Measurements from ENCODE around the gene NPW. TPM values are rescaled to one million over a fixed set of nuclear protein-coding genes. Genes with fewer than 3 reads are reported as not detected.

The NPW gene
- total RNA-seq, 2 donors from 2014 or later = 1.8 to 3.6 TPM

DNA sequence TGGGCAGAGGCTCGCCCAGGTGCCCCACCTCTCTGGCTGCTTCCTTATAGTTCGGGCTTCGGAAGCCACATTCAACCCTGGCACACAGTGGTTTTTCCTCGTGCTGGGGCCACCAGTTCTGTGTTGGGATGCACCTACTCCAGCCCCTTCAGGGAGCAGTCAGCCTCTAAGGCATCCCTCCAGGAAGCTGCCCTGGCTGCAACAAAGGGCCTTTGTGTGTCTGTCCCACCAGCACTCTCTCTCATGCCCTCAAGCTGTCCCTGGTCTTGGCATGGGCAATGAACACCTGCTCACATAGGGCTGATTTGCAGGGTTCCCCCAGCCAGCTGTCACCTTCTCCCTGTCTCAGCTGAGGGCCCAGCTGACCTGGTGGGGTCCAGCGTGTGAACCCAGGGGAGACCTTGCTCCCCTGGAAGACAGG, 37.6 kb upstream of the NPW start:
- Histone ChIP-seq H3K27me3 (replicated peaks; ENCODE audit: insufficient read depth) (no peaks in the 10 kb centered on the region), H3K27ac (no peak overlapping the region), H3K4me1 (replicated peaks) (no peaks in the 10 kb centered on the region), H3K36me3 (peaks cover 2 to 10% of the 10 kb centered on the region in 2 donors), H3K4me3 (no peak overlapping the region), H3K9me3 (no peaks in the 10 kb centered on the region)
- intact Hi-C loops (cut with DNase I) = no loop called here
- 35% methylated on average over 5 of the region's 5 CpGs for WGBS
- DNase-seq (ENCODE audit: low spot score) = peak; percentile 36
- TF ChIP-seq POLR2AphosphoS5 (IDR thresholded peaks at IDR 0.05) (peak; percentile 5), POLR2A (IDR thresholded peaks at IDR 0.05) (no peak)

DNA sequence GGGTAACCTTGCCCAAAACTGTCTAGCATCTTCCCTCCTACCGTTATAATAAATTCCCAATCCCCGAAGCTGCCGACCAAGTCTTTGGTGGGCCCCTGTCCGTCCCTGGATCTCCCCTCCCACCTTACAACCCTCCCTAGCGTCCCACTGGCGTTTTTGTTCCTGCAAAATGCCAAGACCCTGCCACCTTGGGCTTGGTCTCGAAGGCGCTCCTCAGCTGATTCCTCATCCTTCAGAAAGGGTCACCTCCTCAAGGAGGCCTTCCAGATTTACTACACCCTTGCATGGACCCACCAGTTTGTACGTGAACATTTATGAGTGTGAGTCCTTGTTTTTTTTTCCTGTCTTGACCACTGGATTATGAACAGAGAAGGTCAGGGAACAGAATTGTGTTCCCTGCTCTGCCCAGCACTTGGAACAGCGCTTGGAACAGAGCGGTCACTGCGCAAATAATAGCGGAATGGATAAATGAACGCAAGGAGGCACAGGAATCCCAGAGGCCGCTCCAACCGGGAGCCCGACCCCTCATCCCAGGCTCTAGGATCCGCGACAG, 36.5 kb upstream of the NPW start:
- H3K27me3 ChIP-seq (replicated peaks; ENCODE audit: insufficient read depth) = no peaks in the 10 kb centered on the region

DNA sequence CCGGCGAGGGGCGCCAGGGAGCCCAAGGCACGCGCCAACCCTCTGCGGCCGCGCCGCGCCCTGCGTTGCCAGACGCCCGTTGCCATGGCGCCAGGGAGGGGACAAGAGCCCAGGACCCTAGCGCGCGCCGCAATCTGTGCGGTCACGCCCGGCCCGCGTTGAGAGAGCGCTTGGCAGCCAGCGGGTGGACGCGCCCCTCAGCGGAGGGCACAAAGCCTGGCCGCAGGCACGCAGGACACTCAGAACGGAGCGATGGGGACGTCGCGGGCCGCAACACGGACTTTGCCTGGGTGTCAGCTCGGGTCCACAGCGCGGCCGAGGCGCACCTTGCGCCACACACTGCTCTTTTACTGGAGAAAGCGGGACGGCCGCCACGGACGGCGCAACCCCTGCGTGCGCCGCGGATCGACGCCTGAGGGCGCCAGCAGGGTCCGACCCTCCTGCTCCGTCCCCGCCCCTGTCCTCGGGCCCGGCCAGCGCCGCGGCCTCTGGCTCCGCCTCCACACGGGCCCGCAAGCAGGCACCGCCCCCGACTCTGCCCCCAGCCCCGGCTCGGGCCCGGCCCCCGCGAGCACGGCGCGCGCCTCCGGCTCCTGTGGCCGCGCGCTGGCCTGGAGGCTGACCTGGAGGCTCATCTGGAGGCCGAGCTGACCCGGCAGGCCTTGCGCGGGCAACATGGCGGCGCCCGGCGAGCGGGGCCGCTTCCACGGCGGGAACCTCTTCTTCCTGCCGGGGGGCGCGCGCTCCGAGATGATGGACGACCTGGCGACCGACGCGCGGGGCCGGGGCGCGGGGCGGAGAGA, 35.8 kb upstream of the NPW start, which contains the start of gene GFER:
GFER (plus strand) TSS at position 650 of the 803 bp plus-strand sequence; CDS start at position 676, 26 bp downstream.
- peaks cover 0 to 10% of the 10 kb centered on the region in 2 donors for H3K36me3 ChIP-seq
- H3K27ac ChIP-seq = peak within 1 kb of the TSS; percentile 70 to 73
- no peak for TF ChIP-seq POLR2AphosphoS5 (IDR thresholded peaks at IDR 0.05)
- TF ChIP-seq, protein P1, sequence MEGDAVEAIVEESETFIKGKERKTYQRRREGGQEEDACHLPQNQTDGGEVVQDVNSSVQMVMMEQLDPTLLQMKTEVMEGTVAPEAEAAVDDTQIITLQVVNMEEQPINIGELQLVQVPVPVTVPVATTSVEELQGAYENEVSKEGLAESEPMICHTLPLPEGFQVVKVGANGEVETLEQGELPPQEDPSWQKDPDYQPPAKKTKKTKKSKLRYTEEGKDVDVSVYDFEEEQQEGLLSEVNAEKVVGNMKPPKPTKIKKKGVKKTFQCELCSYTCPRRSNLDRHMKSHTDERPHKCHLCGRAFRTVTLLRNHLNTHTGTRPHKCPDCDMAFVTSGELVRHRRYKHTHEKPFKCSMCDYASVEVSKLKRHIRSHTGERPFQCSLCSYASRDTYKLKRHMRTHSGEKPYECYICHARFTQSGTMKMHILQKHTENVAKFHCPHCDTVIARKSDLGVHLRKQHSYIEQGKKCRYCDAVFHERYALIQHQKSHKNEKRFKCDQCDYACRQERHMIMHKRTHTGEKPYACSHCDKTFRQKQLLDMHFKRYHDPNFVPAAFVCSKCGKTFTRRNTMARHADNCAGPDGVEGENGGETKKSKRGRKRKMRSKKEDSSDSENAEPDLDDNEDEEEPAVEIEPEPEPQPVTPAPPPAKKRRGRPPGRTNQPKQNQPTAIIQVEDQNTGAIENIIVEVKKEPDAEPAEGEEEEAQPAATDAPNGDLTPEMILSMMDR (IDR thresholded peaks at IDR 0.05) = peak in 2 of 4 experiments; percentile 10 to 27
- peak; percentile 75 for DNase-seq (ENCODE audit: low spot score)
- intact Hi-C loops (cut with DNase I) = no loop called here
- WGBS = under 1% methylated on average over 72 of the region's 109 CpGs
- H3K4me1 ChIP-seq (replicated peaks) = no peaks in the 10 kb centered on the region
- peak within 1 kb of the TSS; percentile 81 to 82 for H3K4me3 ChIP-seq
- no peaks in the 10 kb centered on the region for H3K9me3 ChIP-seq
- H3K27me3 ChIP-seq (replicated peaks; ENCODE audit: insufficient read depth) = no peaks in the 10 kb centered on the region

More for the DNA sequence above, 36.5 kb upstream of the NPW start:
- peak overlapping the region; percentile 81 to 82 for H3K4me3 ChIP-seq
- H3K4me1 ChIP-seq (replicated peaks) = no peaks in the 10 kb centered on the region
- WGBS = 32% methylated on average over 19 of the region's 19 CpGs
- no peak for TF ChIP-seq POLR2A (IDR thresholded peaks at IDR 0.05)
- TF ChIP-seq, protein P1 (IDR thresholded peaks at IDR 0.05) = no peak
- TF ChIP-seq POLR2AphosphoS5 (IDR thresholded peaks at IDR 0.05) = no peak
- DNase-seq (ENCODE audit: low spot score) = no peak
- H3K9me3 ChIP-seq = no peaks in the 10 kb centered on the region
- peaks cover 0 to 10% of the 10 kb centered on the region in 2 donors for H3K36me3 ChIP-seq
- intact Hi-C loops (cut with DNase I) = no loop called here
- peak overlapping the region; percentile 70 to 73 for H3K27ac ChIP-seq

DNA sequence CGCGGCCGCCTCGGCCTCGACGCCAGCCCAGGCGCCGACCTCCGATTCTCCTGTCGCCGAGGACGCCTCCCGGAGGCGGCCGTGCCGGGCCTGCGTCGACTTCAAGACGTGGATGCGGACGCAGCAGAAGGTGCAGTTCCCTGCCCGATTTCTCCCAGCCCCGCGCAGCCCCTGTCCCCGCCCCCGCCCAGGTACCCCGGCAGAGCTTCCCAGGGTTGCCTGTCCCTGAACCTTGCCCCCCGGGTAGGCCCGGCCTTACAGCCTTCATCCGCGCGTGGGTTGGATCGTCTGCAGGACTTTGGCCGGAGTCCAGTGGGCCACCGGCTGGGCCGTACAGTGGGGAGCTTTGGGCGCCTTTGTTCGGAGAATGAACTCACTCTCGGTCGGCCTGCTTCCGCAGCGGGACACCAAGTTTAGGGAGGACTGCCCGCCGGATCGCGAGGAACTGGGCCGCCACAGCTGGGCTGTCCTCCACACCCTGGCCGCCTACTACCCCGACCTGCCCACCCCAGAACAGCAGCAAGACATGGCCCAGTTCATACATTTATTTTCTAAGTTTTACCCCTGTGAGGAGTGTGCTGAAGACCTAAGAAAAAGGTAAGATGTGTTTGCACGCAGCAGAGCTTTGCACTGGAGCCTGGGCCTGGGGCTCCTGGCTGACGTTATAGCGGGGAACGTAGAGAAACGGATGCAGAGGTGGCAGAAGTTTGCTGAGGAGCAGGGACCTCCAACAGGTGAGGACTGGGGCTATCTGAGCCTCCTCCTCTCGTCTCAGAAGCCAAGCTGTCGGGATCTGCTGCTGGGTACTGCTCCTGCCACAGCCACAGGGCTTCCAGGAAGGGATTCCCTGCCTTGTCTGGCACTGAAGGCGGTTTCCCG, 35.0 kb upstream of the NPW start:
- H3K4me3 ChIP-seq = peak overlapping the region; percentile 81 to 82
- 8% methylated on average over 46 of the region's 58 CpGs for WGBS
- H3K9me3 ChIP-seq = no peaks in the 10 kb centered on the region
- TF ChIP-seq POLR2A (IDR thresholded peaks at IDR 0.05) (no peak), POLR2AphosphoS5 (IDR thresholded peaks at IDR 0.05) (no peak)
- no peak for DNase-seq (ENCODE audit: low spot score)
- no peaks in the 10 kb centered on the region for H3K4me1 ChIP-seq (replicated peaks)
- peaks cover 0 to 10% of the 10 kb centered on the region in 2 donors for H3K36me3 ChIP-seq
- H3K27ac ChIP-seq = peak overlapping the region; percentile 70 to 73
- intact Hi-C loops (cut with DNase I) = no loop called here
- H3K27me3 ChIP-seq (replicated peaks; ENCODE audit: insufficient read depth) = no peaks in the 10 kb centered on the region

DNA sequence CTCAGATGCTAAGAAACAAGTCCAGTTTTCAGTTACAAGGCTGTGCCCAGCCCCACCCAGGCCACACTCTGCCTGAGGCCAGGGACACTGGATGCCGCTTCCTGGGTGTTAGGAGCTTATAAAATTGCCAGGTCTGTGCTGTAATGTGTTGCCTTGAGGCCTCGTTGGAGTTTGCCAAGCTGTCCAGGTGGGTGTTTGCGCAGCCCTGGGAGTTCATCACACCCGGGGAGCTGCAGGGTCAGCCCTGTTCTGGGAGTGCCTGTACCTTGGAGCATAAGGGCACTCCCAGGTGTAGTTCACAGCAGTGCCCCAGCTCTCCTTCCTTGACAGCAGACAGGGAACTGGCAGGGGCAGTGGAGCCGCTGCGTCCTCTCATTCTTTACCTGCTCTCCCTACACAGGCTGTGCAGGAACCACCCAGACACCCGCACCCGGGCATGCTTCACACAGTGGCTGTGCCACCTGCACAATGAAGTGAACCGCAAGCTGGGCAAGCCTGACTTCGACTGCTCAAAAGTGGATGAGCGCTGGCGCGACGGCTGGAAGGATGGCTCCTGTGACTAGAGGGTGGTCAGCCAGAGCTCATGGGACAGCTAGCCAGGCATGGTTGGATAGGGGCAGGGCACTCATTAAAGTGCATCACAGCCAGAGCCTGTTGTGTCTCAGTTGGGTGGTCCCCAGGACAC, 34.0 kb upstream of the NPW start:
- H3K27me3 ChIP-seq (replicated peaks; ENCODE audit: insufficient read depth) = no peaks in the 10 kb centered on the region
- H3K27ac ChIP-seq = no peak overlapping the region
- H3K9me3 ChIP-seq = no peaks in the 10 kb centered on the region
- no peak for TF ChIP-seq POLR2A (IDR thresholded peaks at IDR 0.05)
- TF ChIP-seq POLR2AphosphoS5 (IDR thresholded peaks at IDR 0.05) = no peak
- TF ChIP-seq, protein P1 (IDR thresholded peaks at IDR 0.05) = no peak
- no peak for DNase-seq (ENCODE audit: low spot score)
- H3K36me3 ChIP-seq = peaks cover 0 to 10% of the 10 kb centered on the region in 2 donors
- WGBS = 83% methylated on average over 14 of the region's 14 CpGs
- intact Hi-C loops (cut with DNase I) = no loop called here
- peaks cover 2% of the 10 kb centered on the region for H3K4me1 ChIP-seq (replicated peaks)
- H3K4me3 ChIP-seq = no peak overlapping the region
